ENCODE measurements around the gene MEGF6.

Gene MEGF6

GRCh38 chr1:3478187-3478586 lies 133.1 kb downstream of the MEGF6 start:
- no peak for DNase-seq

GRCh38 chr1:3477241-3477995 lies 133.9 kb downstream of the MEGF6 start:
- no peak for DNase-seq

GRCh38 chr1:3476666-3477065 lies 134.6 kb downstream of the MEGF6 start:
- DNase-seq, result no peak

- DNase-seq, result no peak
These were observed 135.3 kb downstream of the MEGF6 start for GRCh38 chr1:3475839-3476573.

- no peak for DNase-seq
These were observed 136.9 kb downstream of the MEGF6 start for GRCh38 chr1:3474421-3474820.

GRCh38 chr1:3474016-3474415 lies 137.3 kb downstream of the MEGF6 start:
- no peak for DNase-seq

- DNase-seq, result no peak
These were observed 137.9 kb downstream of the MEGF6 start for GRCh38 chr1:3473381-3473844.

- DNase-seq, result no peak
These were observed 138.4 kb downstream of the MEGF6 start for GRCh38 chr1:3472906-3473305.

GRCh38 chr1:3472088-3472850 lies 139.0 kb downstream of the MEGF6 start:
- DNase-seq, result no peak

GRCh38 chr1:3471356-3472087 lies 139.8 kb downstream of the MEGF6 start:
- no peak for DNase-seq

- no peak for DNase-seq
These were observed 140.5 kb downstream of the MEGF6 start for GRCh38 chr1:3470650-3471355.

- DNase-seq, result no peak
These were observed 141.3 kb downstream of the MEGF6 start for GRCh38 chr1:3469849-3470649.

GRCh38 chr1:3469104-3469848 lies 142.0 kb downstream of the MEGF6 start:
- DNase-seq, result no peak

- no peak for DNase-seq
These were observed 142.8 kb downstream of the MEGF6 start for GRCh38 chr1:3468236-3469103.

GRCh38 chr1:3467096-3468036 lies 143.9 kb downstream of the MEGF6 start:
- DNase-seq, result no peak

- no peak for DNase-seq
These were observed 144.8 kb downstream of the MEGF6 start for GRCh38 chr1:3466366-3467075.

GRCh38 chr1:3465935-3466321 lies 145.4 kb downstream of the MEGF6 start:
- DNase-seq, result no peak
